ENCODE measurements around the gene RTTN.

RTTN gene

DNA sequence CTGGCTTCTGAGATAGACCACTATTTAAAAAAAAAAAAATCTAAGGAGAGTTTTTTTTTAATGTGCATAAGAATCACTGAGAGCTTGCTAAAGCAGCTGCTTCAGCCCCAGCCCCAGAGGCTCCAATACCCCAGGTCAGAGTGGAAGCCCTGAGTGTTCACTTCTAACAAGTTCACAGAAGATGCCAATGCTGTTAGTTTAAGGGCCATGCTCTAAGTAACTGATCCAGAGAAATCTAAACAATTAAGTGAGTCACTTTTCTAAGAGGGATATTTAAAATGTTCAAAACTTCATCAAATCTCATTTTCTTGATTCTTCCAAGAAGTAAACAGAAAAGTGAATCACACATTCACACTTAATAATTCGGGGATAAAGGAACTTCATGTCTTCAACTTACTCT, 131.4 kb downstream of the RTTN start:
- no peak for DNase-seq (ENCODE audit: low read depth)

DNA sequence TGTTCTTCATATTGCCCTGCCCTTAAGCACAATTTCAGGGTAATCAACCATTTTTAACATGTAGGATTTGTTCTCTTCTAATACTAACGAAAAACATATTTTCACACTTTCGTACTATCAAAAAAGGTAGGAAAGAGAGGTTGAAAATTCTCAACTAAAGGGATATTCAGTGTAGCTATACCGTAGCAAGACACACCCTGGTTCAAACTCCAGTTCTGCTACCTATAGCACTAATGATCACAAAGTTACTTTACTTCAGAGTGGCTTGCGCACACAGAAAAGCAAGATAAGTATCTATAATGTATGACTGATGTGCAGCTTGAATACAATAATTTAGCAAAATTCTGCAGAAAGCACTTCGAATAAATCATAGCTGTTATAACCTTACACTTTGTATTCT, 132.1 kb downstream of the RTTN start:
- DNase-seq (ENCODE audit: low read depth) = no peak

DNA sequence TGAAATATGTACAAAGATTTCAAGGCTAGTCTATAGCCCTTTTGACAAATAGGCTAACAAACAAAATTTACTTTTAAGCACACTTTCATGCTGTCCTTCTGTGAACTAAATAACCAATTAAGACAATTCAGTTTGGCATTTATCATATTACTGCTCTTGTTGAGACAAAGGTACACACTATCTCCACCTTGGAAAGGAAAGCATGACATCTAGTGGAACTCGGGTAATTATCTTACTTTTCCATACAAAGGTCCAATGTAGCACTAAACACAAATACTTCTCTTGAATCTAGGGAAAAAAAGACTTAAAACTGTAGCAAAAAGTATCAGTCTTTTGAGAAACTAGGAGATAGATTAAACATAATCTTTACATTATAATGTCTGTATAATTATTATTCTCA, 132.8 kb downstream of the RTTN start:
- no peak for DNase-seq (ENCODE audit: low read depth)

DNA sequence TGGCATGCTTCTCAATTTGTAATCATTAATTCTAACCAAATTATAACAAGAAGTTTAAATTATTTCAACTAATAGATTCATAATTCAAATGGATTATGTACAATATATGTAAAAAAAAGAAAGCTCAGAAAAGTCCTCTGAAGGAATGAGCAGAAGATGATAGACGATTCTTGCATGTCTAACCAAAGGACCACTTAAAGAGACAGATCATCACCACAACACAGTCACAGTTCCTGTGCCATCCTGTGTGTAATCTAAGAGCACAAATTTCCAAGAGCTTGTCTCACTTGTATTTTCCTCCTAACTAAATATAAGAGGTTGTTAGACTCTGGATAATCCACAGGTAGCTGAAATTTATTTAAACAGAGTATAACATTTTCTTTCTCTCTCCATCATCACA, 135.5 kb downstream of the RTTN start:
- no peak for DNase-seq (ENCODE audit: low read depth)

DNA sequence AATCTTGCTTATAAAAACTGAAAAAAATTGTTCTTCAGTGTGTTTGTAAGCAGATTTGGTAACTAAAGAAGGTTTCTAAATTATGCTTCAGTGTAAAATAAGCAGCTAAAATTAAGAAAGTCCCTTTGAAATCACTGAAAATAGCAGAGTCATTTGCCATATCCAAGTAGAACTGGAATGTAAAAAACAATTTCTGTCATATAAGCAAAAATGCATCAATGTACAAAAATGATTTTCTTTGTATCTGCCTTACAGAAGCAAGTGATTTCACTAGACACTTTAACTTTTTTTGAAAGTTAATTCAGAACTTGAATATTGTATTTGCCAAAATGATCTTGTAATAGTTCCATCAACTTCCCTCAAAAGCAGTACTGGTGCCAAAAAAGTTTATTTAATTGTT, 136.1 kb downstream of the RTTN start:
- no peak for DNase-seq (ENCODE audit: low read depth)

DNA sequence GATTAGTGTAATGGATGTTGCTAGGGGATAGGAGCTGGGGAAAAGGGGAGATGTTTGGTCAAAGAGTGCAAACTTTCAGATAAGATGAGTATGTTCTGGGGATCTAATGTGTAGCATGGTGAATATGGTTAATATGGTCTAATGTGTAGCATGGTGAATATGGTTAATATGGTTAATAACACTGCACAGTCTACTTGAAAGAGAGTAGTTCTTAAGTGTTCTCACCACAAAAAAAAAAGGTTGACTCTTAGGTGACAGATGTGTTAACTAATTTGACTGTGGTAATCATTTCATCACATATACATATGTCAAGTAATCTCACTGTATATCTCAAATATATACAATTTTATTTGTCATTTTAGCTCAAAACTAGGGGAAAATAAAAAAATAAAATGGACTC, 136.5 kb downstream of the RTTN start:
- no peak for DNase-seq (ENCODE audit: low read depth)

DNA sequence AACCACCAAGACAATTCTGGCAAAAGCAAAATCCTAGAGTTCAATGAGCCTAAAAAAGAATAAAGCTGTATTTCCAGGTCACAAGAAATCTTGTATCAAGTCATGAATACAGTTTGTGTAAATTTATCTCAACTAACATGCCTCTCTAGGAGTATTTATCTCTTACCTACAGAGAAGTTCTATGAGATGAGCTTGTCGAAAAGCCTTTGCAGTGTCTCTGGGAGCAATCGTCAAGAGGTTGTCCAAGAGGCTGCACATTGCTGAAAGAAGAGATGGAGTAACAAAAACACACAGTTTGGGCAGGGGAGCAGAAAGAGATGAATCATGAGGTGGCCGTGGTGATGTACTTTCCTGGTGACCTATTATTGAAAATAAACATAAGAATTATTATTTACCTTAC, 145.8 kb downstream of the RTTN start:
- no peak for DNase-seq (ENCODE audit: low read depth)

DNA sequence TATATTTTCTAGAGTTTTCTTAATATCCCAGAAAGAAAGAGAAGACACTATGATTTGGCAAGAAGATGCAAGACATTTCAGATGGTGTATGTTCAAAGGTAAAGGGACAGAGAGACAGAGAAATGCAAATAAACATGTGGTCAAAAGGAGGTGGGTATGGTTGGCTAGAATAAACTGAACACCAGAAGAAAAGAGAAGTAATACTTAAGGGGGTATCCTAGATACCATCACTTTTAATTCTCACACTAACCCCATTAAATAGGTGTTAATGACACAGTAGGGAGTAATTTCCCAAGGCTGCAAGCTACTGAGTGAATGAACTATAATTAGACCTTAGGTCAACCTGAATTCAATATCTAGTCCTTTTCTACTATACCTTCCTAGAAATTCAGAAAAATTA, 146.6 kb downstream of the RTTN start:
- no peak for DNase-seq (ENCODE audit: low read depth)

DNA sequence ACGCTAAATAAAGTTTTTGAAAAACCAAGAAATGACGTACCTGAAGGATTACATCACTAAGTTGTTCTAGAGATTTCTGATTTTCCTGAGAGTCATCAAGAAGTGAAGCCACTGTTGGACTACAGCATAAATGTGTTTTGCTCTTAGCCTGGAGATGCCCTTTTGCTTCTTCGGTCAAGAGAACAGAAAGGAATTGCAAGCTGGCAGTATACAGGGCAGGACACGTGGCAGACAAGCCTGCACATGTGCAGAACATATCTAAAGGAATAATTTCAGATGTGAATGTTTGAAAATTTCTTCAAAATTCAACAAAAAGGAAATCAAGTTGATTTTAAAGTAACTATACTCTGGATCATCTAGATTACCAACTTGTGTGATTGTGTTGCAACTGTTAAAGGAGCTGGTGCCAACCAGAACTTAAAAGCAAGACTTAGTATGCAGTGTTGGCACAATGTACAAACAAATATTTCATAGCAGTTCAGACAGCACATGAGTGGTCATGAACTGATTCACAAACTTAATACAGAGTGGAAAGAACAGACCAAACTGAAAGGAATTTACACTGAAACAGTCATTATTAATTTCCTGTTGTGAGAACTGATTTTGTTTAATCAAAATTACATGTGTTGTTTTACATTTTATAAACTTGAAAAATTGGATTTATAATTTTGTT, 157.4 kb downstream of the RTTN start:
- DNase-seq (ENCODE audit: low read depth) = no peak

DNA sequence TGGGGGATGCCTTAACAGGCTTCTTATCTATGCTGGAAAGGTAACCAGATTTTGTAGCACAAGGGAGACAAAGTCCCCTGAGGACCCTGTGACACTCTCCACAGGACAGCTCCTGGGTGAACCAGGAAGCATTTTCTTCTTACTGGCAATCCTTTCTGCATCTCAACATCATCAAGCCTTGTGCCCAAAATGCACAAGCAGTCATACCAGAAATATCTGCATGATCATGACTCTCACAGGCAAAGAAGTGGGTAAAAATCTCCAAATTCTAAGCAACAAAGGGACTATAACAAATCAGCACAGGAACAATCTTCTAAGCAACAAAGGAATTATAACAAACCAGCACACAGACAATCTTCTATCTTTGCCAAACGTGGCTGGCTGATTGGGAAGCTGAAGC, 158.7 kb downstream of the RTTN start:
- DNase-seq (ENCODE audit: low read depth) = no peak

DNA sequence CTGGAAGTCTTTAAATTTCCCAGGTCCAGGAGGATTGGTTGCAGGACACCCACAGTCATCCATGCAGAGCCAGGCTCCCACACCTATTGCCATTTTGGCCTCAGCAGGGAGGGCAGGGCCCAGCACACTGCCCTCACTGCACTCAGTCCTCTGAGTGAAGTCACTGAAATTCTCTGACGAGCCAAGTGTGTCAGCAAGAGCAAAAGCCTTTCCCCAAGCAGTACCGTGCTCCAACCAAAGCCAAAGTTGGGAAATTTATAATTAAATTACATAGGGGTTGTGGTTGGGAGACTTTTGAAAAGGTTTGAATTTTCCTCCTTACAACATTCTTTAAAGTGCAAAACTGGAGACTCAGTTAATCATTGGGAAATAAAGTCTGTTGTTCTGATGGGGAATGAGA, 159.3 kb downstream of the RTTN start:
- no peak for DNase-seq (ENCODE audit: low read depth)

DNA sequence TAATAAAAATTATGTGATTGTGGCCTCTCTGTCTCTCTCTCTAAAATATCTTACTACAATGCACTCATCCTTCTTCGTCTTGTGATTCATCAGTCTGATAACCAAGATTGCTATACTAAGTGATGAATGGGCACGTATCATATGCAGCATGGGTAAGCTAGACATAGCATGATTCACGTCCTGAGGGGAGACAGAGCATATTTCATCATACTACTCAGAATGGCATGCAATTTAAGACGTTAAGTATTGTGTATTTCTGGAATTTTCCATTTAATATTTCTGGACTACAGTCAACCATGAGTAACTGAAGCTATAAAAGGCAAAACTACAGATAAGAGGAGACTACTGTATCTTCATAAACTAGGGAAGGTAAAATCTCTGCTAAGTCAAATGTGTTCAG, 160.9 kb downstream of the RTTN start:
- DNase-seq (ENCODE audit: low read depth) = no peak

DNA sequence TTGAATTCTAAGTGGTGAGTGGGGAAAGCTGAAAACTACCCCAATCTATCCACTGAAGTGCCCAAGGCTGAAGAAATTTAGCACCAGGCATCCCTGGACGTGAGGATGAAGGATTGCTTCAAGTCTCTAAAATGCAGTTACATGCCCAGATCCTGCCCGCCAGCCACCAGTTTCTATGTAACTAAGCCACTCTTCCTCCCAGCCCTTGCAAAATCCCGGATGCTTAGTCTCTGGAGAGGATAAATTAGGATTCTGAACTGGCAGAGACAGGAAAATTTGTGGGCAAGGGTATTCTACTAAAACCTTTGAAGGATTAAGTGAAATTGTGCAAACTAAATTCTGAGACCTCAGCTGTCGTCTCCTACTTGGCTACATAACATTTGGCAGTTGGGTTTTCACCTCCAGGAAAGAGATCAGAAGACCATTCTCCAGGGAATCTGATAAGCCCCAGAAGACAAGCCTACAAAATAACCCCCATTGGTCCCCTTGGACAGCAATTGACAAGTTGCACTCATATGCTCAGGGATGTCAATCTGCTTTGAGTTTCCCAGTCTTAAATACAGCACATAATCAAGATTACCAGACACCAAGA, 163.9 kb downstream of the RTTN start:
- no peak for DNase-seq (ENCODE audit: low read depth)

DNA sequence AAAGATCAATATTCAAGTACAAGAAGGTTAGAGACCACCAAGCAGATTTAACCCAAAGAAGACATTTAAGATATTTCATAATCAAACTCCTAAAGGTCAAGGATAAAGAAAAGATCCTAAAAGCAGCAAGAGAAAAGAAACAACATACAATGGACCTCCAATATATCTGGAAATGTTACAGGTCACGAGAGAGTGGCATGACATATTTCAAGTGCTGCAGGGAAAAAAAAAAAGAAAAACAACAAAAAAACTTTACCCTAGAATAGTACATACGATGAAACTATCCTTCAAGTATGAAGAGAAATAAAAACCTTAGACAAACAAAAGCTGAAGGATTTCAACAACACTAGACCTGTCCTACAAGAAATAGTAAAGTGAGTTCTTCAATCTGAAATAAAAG, 166.3 kb downstream of the RTTN start:
- no peak for DNase-seq (ENCODE audit: low read depth)

DNA sequence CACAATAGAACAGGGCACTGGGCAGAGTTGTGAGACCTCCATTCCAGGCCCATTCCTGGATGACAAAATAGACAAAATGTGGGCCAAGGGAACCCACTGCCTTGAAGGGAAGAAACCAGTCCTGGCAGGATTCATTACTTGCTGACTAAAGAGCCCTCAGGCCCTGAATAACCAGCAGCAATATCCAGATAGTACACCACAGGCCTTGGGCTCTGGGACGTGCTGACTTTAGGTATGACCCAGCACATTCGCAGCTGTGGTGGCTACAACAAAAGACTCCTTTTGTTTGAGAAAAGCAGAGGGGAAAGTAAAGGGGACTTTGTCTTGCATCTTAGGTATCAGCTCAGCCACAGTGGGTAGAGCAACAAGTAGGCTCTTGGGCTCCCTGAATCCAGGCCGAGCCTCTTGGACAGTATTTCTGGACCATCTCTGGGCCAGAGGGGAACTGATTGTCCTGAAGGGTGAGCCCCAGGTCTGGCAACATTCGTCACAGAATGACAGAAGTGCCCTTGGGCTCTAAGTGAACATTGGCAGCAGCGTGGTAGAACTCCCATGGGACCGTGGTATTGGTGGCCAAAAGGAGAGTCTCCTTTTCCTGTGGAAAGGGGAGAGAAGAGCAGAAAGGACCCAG, 167.9 kb downstream of the RTTN start:
- DNase-seq (ENCODE audit: low read depth) = no peak

DNA sequence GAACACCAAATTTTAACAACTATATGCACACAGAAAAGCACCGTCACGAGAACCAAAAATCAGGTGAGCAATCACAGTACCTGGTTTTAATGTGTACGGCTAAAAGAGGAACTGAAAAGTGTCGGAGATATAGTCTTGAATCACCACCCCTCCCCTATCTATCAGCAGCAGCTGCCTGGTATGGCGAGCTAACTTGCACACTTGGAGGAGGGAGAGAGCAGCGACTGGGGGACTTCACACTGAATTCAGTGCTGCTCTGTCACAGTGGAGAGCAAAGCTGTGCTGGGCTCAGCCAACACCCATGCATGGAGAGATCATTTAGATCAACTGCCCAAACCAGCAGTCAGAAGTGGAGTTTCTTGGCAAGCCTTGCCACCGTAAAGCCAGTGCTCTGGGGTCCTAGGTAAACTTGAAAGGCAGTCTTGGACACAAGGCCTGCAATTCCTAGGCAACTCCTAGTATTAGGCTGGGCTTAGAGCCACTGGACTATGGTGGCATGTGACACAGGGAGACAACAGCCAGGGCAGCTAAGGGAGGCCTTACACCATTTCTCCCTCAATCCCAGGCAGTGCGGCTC, 168.6 kb downstream of the RTTN start:
- no peak for DNase-seq (ENCODE audit: low read depth)

DNA sequence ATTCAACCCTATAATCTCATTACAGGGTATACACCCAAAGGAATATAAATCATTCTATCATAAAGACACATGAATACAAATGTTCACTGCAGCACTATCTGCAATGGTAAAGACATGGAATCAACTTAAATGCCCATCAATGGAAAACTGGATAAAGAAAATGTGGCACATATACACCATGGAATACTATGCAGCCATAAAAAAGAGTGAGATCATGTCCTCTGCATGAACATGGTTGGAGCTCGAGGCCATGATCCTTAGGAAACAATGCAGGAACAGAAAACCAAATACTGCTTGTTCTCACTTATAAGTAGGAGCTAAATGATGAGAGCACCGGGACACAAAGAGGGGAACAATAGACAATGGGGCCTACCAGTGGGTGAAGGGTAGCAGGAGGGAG, 169.3 kb downstream of the RTTN start:
- DNase-seq (ENCODE audit: low read depth) = no peak

DNA sequence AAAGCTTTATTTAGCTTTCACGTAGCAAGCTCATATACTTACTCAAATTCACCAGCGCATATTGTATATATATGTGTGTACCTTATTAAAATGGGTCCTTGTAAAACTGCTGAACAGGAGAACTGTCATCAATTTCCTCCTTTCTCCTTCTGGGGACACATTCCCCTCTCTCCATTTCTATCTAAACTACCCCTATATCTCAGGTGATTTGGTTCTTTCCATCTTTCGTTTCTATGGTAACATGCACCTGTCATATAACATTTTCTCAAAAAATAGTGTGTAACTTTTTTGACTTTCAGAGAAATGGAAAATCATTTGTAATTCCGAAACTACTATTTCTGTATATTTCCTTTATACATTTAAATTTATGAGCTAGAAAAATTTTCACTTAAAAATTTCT, 174.3 kb downstream of the RTTN start:
- DNase-seq (ENCODE audit: low read depth) = no peak

DNA sequence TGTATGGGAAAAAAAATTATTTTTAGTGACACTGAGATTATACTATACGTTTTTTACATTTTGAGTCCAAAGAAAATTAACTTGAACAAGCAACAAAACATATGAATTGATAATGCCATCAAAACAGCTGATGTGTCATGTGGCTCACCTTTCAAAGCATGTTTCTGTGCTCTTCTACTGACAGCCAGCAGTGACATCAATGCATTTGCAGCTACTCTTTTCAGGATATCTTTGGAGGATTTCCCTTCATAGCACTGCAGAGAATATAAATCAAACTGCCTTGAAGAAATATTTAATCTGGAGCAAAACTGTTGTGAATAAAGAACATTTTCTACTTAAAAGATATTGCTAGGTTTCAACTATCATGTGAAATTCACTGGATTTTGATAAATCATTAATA, 174.8 kb downstream of the RTTN start:
- no peak for DNase-seq (ENCODE audit: low read depth)

DNA sequence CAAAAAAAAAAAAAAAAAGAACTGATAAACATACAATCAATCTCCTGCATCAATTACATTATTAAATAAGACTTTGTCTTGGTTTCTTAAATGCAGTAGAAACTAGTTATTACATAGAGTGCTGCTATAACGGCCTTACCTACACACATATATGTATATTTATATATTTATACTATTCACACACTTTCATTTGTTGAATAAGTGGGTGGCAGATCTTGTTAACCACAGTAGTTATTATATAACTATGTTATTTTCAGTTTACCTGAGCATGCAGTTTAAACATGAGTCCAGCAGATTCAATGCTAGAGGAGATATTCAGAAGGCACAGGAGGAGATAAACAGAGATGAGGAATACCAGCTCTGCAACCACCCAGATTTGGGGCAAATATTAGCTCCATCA, 176.3 kb downstream of the RTTN start:
- DNase-seq (ENCODE audit: low read depth) = no peak

DNA sequence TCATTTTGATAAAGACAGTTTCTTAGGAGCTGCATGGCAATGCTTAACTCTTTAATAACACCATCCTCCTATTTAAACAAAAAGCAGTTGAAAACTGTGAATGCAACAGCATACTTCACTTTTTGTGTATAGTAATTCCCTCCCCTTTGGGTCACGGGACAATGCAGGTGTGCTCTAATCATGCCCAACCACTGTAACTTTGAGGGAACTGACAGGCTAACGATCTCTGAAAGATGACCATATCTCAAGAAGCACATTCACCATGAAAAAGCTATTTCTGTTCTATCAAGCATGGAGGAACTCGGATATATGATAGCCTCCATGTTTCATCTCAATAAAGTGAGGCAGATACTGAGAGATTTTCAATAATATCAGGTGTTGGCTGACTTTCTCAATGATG, 176.8 kb downstream of the RTTN start:
- no peak for DNase-seq (ENCODE audit: low read depth)

DNA sequence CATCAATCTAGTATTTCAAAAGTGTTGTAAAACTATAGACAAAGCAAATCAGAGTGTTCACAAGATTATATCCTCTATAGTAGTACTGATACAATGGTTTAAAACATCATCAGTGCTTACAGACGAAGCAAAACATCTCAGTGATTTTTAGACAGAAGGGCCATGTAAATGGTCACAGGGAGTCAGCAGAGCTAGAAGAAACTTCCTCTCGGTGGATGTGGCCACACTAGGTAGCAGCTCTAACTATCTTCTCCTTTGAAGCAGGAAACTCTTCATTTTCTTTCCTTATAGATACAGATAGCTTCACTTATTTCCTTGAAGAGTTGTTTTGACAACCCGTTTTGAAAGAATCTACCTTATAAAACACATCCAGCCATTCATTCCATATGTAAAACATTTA, 177.4 kb downstream of the RTTN start:
- DNase-seq (ENCODE audit: low read depth) = no peak

DNA sequence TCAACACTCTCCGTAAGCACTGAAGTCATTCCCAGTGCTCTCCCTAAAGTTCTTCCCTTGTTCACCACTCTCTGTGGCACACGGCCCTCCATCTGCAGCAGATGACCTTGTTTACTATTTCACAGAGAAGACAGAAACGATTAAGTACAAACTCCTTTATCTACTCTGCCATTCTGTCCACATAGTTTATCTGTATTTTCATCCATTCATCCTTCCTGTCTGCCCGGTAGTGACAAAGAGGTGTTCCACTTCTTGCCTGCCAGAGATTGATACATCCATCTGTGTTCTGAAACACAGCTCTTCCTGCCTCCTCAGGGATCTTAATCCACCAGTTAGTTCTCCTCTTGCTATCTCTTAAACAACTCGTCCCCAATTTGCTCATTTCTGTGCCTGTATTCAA, 179.9 kb downstream of the RTTN start:
- DNase-seq (ENCODE audit: low read depth) = no peak

DNA sequence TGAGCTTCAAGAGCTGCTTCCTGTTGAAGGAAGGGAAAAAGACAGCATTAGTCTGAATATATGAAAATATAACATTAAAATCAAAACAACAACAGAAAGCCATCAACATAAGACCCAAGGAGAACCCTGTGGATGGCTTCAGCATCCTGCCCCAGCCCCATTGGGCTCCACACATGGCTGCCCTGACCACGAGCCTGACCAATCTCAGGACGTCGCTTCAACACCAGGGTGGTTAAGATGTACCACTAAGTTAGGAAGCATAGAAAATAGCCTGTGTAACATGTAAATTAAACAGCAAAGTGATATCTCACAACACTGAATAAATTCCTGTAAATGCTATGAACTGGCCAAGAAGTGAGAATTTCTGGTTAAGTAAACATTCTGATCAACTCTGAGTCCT, 180.7 kb downstream of the RTTN start:
- no peak for DNase-seq (ENCODE audit: low read depth)
